ENCODE data around the gene GPC4. TPM values are rescaled to one million over a fixed set of nuclear protein-coding genes. Genes with fewer than 3 reads are reported as not detected.

Gene GPC4
- total RNA-seq, 1 experiment from 2014 or later, result 1.2 TPM

- H3K36me3 Mint-ChIP-seq (ENCODE audit: insufficient read depth, unreplicated experiment), result no peaks in the 10 kb centered on the region
- H3K4me3 Mint-ChIP-seq (ENCODE audit: unreplicated experiment), result no peak overlapping the region
- BruUV-seq (replicated peaks), result no TSS peak
- Histone ChIP-seq H3K9me3 (no peaks in the 10 kb centered on the region), H3K27me3 (replicated peaks; ENCODE audit: control insufficient read depth, insufficient read depth, low read length) (no peaks in the 10 kb centered on the region), H3K36me3 (ENCODE audit: control insufficient read depth, insufficient read depth, low read length) (no peaks in the 10 kb centered on the region), H3K4me3 (ENCODE audit: low read depth, low read length) (no peak overlapping the region), H3K4me1 (no peaks in the 10 kb centered on the region)
- POLR2A ChIA-PET, result no interaction called here
- DNase-seq, result no peak
- H3K9me3 Mint-ChIP-seq (ENCODE audit: unreplicated experiment), result no peaks in the 10 kb centered on the region
- H3K27ac Mint-ChIP-seq (ENCODE audit: unreplicated experiment), result no peak overlapping the region
- peaks cover 2% of the 10 kb centered on the region for H3K27me3 Mint-ChIP-seq (ENCODE audit: insufficient read depth, unreplicated experiment)
- CTCF ChIA-PET, result no interaction called here
- TF ChIP-seq, protein P1, sequence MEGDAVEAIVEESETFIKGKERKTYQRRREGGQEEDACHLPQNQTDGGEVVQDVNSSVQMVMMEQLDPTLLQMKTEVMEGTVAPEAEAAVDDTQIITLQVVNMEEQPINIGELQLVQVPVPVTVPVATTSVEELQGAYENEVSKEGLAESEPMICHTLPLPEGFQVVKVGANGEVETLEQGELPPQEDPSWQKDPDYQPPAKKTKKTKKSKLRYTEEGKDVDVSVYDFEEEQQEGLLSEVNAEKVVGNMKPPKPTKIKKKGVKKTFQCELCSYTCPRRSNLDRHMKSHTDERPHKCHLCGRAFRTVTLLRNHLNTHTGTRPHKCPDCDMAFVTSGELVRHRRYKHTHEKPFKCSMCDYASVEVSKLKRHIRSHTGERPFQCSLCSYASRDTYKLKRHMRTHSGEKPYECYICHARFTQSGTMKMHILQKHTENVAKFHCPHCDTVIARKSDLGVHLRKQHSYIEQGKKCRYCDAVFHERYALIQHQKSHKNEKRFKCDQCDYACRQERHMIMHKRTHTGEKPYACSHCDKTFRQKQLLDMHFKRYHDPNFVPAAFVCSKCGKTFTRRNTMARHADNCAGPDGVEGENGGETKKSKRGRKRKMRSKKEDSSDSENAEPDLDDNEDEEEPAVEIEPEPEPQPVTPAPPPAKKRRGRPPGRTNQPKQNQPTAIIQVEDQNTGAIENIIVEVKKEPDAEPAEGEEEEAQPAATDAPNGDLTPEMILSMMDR (IDR thresholded peaks at IDR 0.05; ENCODE audit: insufficient read depth in 1 of 2, low read depth in 1 of 2, low read length in 1 of 2, severe bottlenecking in 1 of 2, unreplicated experiment in 1 of 2), result no peak
- intact Hi-C loops (cut with micrococcal nuclease; ENCODE audit: unreplicated experiment), result no loop called here
- no peaks in the 10 kb centered on the region for H3K4me1 Mint-ChIP-seq (ENCODE audit: low read depth, unreplicated experiment)
Measured at GRCh38 chrX:133307637-133308498, 107.4 kb downstream of the GPC4 start.

- no peaks in the 10 kb centered on the region for H3K9me3 ChIP-seq
- no peaks in the 10 kb centered on the region for H3K4me1 Mint-ChIP-seq (ENCODE audit: low read depth, unreplicated experiment)
- BruUV-seq (replicated peaks), result no TSS peak
- CTCF ChIA-PET, result no interaction called here
- no peaks in the 10 kb centered on the region for H3K4me1 ChIP-seq
- H3K36me3 ChIP-seq (ENCODE audit: control insufficient read depth, insufficient read depth, low read length), result no peaks in the 10 kb centered on the region
- intact Hi-C loops (cut with micrococcal nuclease; ENCODE audit: unreplicated experiment), result no loop called here
- TF ChIP-seq, protein P1 (IDR thresholded peaks at IDR 0.05; ENCODE audit: insufficient read depth in 1 of 2, low read depth in 1 of 2, low read length in 1 of 2, severe bottlenecking in 1 of 2, unreplicated experiment in 1 of 2), result no peak
- no peaks in the 10 kb centered on the region for H3K36me3 Mint-ChIP-seq (ENCODE audit: insufficient read depth, unreplicated experiment)
- no peaks in the 10 kb centered on the region for H3K27me3 Mint-ChIP-seq (ENCODE audit: insufficient read depth, unreplicated experiment)
- POLR2A ChIA-PET, result no interaction called here
- DNase-seq, result no peak
- no peak overlapping the region for H3K27ac Mint-ChIP-seq (ENCODE audit: unreplicated experiment)
- no peaks in the 10 kb centered on the region for H3K9me3 Mint-ChIP-seq (ENCODE audit: unreplicated experiment)
- no peak overlapping the region for H3K4me3 ChIP-seq (ENCODE audit: low read depth, low read length)
- H3K4me3 Mint-ChIP-seq (ENCODE audit: unreplicated experiment), result no peak overlapping the region
- H3K27me3 ChIP-seq (replicated peaks; ENCODE audit: control insufficient read depth, insufficient read depth, low read length), result no peaks in the 10 kb centered on the region
Measured at GRCh38 chrX:133307094-133307493, 108.2 kb downstream of the GPC4 start.

DNA sequence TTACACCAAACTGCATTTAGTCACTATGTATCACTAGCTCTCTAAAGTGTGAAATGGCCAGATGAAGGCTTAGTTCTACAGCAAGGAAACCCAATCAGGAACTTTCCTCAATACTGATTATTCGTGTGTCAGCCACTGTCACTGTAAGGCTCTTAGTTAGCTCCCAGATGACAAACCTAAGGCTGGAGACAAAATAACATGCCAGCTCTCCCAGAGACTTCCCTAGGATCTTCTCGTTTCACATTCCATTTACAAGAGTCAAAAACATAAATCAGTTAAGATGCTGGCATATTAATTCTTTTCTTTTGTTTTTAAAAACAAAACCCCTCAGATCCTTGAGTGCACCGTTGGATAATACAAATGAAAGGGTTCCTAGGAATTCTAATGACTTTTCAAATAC lies 109.0 kb downstream of the GPC4 start:
- intact Hi-C loops (cut with micrococcal nuclease; ENCODE audit: unreplicated experiment), result no loop called here
- BruUV-seq (replicated peaks), result no TSS peak
- no peak overlapping the region for H3K4me3 ChIP-seq (ENCODE audit: low read depth, low read length)

More for the DNA sequence above, 109.0 kb downstream of the GPC4 start:
- TF ChIP-seq, protein P1 (IDR thresholded peaks at IDR 0.05; ENCODE audit: insufficient read depth in 1 of 2, low read depth in 1 of 2, low read length in 1 of 2, severe bottlenecking in 1 of 2, unreplicated experiment in 1 of 2), result no peak
- no peaks in the 10 kb centered on the region for H3K27me3 Mint-ChIP-seq (ENCODE audit: insufficient read depth, unreplicated experiment)
- H3K27ac Mint-ChIP-seq (ENCODE audit: unreplicated experiment), result no peak overlapping the region
- DNase-seq, result no peak
- H3K4me1 Mint-ChIP-seq (ENCODE audit: low read depth, unreplicated experiment), result no peaks in the 10 kb centered on the region
- H3K4me3 Mint-ChIP-seq (ENCODE audit: unreplicated experiment), result no peak overlapping the region
- no peaks in the 10 kb centered on the region for H3K9me3 ChIP-seq
- no peaks in the 10 kb centered on the region for H3K27me3 ChIP-seq (replicated peaks; ENCODE audit: control insufficient read depth, insufficient read depth, low read length)
- POLR2A ChIA-PET, result no interaction called here
- no peaks in the 10 kb centered on the region for H3K36me3 Mint-ChIP-seq (ENCODE audit: insufficient read depth, unreplicated experiment)
- H3K36me3 ChIP-seq (ENCODE audit: control insufficient read depth, insufficient read depth, low read length), result no peaks in the 10 kb centered on the region
- no peaks in the 10 kb centered on the region for H3K9me3 Mint-ChIP-seq (ENCODE audit: unreplicated experiment)
- CTCF ChIA-PET, result no interaction called here
- no peaks in the 10 kb centered on the region for H3K4me1 ChIP-seq
